GM13976 (cell line): Measurements from ENCODE around the gene KLK4.

Experiments used
- DNase-seq: peaks from one replicate; pipeline ENCODE4 v3.0.0; 2012; ENCODE audit warnings: low spot score
- CTCF ChIP-seq: IDR thresholded peaks from 2 replicates; pipeline ENCODE4 v1.5.1; 2012; ENCODE audit warnings: borderline replicate concordance, mild to moderate bottlenecking; ENCODE audit not compliant: insufficient read depth; ENCODE audit errors: extremely low read depth, missing control alignments, control extremely low read depth
- in situ Hi-C: fragments of 300-500 bp; cut with MboI; formaldehyde crosslinking; loops from one replicate; pipeline ENCODE4 v1.12.0; 2022; ENCODE audit warnings: low sequenced_read_pairs, mixed read lengths, inconsistent platforms; ENCODE audit not compliant: unreplicated experiment

The KLK4 gene

GRCh38 chr19:50928831-50929230, 17.6 kb upstream of the KLK4 start:
- in situ Hi-C loops, result no loop called here
- DNase-seq, result no peak

GRCh38 chr19:50926144-50926543, 14.9 kb upstream of the KLK4 start:
- in situ Hi-C loops, result no loop called here
- no peak for DNase-seq
- TF ChIP-seq CTCF, result no peak

More at GRCh38 chr19:50928831-50929230, 17.6 kb upstream of the KLK4 start:
- no peak for TF ChIP-seq CTCF

- no peak for DNase-seq
- no peak for TF ChIP-seq CTCF
- in situ Hi-C loops, result no loop called here
Observed at GRCh38 chr19:50925734-50926133, 14.5 kb upstream of the KLK4 start.

GRCh38 chr19:50924586-50924985, 13.4 kb upstream of the KLK4 start:
- DNase-seq, result no peak
- in situ Hi-C loops, result no loop called here
- TF ChIP-seq CTCF, result no peak

- DNase-seq, result peak; percentile 88
- peak; percentile 92 for TF ChIP-seq CTCF
- in situ Hi-C loops, result no loop called here
Observed at GRCh38 chr19:50922317-50922853, 11.2 kb upstream of the KLK4 start.

GRCh38 chr19:50921426-50922316, 10.5 kb upstream of the KLK4 start:
- no peak for TF ChIP-seq CTCF
- in situ Hi-C loops, result no loop called here
- no peak for DNase-seq
